GM12801 (cell line): ENCODE results near the gene ZNF764.

Experiments
- CTCF ChIP-seq: IDR thresholded peaks from one replicate; pipeline ENCODE4 v1.5.1; 2011; ENCODE audit warnings: control low read depth; ENCODE audit not compliant: insufficient read length; ENCODE audit errors: extremely low read depth

Gene ZNF764

GRCh38 chr16:30600929-30601328 is 42.8 kb upstream of the ZNF764 start:
- no peak for TF ChIP-seq CTCF

GRCh38 chr16:30600215-30600614 is 42.0 kb upstream of the ZNF764 start:
- TF ChIP-seq CTCF: no peak

GRCh38 chr16:30592871-30593270 is 34.7 kb upstream of the ZNF764 start:
- no peak for TF ChIP-seq CTCF

- no peak for TF ChIP-seq CTCF
Observed at GRCh38 chr16:30588651-30589050, 30.5 kb upstream of the ZNF764 start.

GRCh38 chr16:30585400-30586191 is 27.4 kb upstream of the ZNF764 start, which contains the start of gene ZNF785:
Gene ZNF785, minus strand, starts transcription at chr16:30585697. Its CDS starts 86 bp downstream, at chr16:30585611.
- no peak for TF ChIP-seq CTCF

GRCh38 chr16:30585022-30585399 is 26.8 kb upstream of the ZNF764 start:
- no peak for TF ChIP-seq CTCF

GRCh38 chr16:30582611-30583340 is 24.6 kb upstream of the ZNF764 start:
- TF ChIP-seq CTCF: no peak
